ENCODE results near the gene GRIK2. TPM values are rescaled to one million over a fixed set of nuclear protein-coding genes. Genes with fewer than 3 reads are reported as not detected.

Gene GRIK2
- total and polyA plus RNA-seq, 2 donors (not counting 3 experiments of a cell fraction or from before 2014, with no cell fraction given), result not detected

- no TSS peak for BruUV-seq (replicated peaks)
- H3K27ac ChIP-seq (ENCODE audit: insufficient read depth, low read depth, low read length), result no peak overlapping the region
- no peaks in the 10 kb centered on the region for H3K9me3 ChIP-seq (replicated peaks; ENCODE audit: control insufficient read depth, insufficient read depth, low read length)
- no peak overlapping the region for H3K9ac ChIP-seq (replicated peaks; ENCODE audit: extremely low read depth, insufficient read depth, low read length)
- no peaks in the 10 kb centered on the region for H3K36me3 ChIP-seq (ENCODE audit: control insufficient read depth in 2 of 2, extremely low read depth in 1 of 2, insufficient read depth in 2 of 2, low read length in 2 of 2)
- H4K20me1 ChIP-seq (replicated peaks; ENCODE audit: control insufficient read depth, extremely low read depth, insufficient read depth, low read length), result no peaks in the 10 kb centered on the region
- no peak for TF ChIP-seq EZH2 (IDR thresholded peaks at IDR 0.05; ENCODE audit: borderline replicate concordance, low read depth, low read length, severe bottlenecking)
- no peak for TF ChIP-seq CTCF (IDR thresholded peaks at IDR 0.05; ENCODE audit: extremely low read depth in 1 of 2, insufficient read depth in 1 of 2, low read depth in 1 of 2, low read length in 2 of 2)
- no peak for TF ChIP-seq JUN (IDR thresholded peaks at IDR 0.05; ENCODE audit: borderline replicate concordance, insufficient read depth, insufficient read length, low read depth)
- no peak for TF ChIP-seq POLR2AphosphoS5 (IDR thresholded peaks at IDR 0.05; ENCODE audit: insufficient read depth, low read depth, low read length)
- no peak for TF ChIP-seq GATA2 (IDR thresholded peaks at IDR 0.05; ENCODE audit: insufficient read depth, insufficient read length, low read depth, low read length)
- no peak for TF ChIP-seq MYC (IDR thresholded peaks at IDR 0.05; ENCODE audit: low read depth, low read length)
- TF ChIP-seq MAX (IDR thresholded peaks at IDR 0.05; ENCODE audit: insufficient read depth, insufficient read length), result no peak
- no peak for TF ChIP-seq FOS (IDR thresholded peaks at IDR 0.05; ENCODE audit: borderline replicate concordance, insufficient read depth, low read length)
- no peak for TF ChIP-seq POLR2A (IDR thresholded peaks at IDR 0.05; ENCODE audit: low read depth, low read length)
- DNase-seq (ENCODE audit: low read depth, low spot score), result no peak
- ChIA-PET POLR2A (no interaction called here), CTCF (no interaction called here)
- H3K79me2 ChIP-seq (ENCODE audit: control insufficient read depth, insufficient read depth, low read length), result no peaks in the 10 kb centered on the region
- H3K4me2 ChIP-seq (ENCODE audit: insufficient read depth, low read length), result no peak overlapping the region
- H3K27me3 ChIP-seq (ENCODE audit: control insufficient read depth in 2 of 2, insufficient read depth in 2 of 2, low read length in 2 of 2), result no peaks in the 10 kb centered on the region
- dilution Hi-C loops (cut with MboI; ENCODE audit: extremely low pct_ligation_motif_present, low sequenced_read_pairs) (no loop called here), intact Hi-C loops (cut with micrococcal nuclease) (no loop called here)
- no peak overlapping the region for H2AFZ ChIP-seq (ENCODE audit: low read depth, low read length)
- H3K4me3 ChIP-seq (replicated peaks in 1 of 3; ENCODE audit: insufficient read depth in 1 of 3, low read depth in 1 of 3, low read length in 3 of 3), result no peak overlapping the region
- no peaks in the 10 kb centered on the region for H3K4me1 ChIP-seq (ENCODE audit: control insufficient read depth, extremely low read depth, insufficient read depth, low read length)
- no peak for FAIRE-seq
- H3K9me1 ChIP-seq (replicated peaks; ENCODE audit: control insufficient read depth, extremely low read depth, insufficient read depth, low read length), result no peaks in the 10 kb centered on the region
Observed at GRCh38 chr6:101650402-101651100, 257.0 kb downstream of the GRIK2 start.

Measured in endothelial cell of umbilical vein (primary cell).